Hepatocyte (in vitro differentiated cells): Measurements from ENCODE around the gene APOA1.

Experiments used
- CTCF ChIP-seq: fragments of 200-600 bp; sonication (generic); IDR thresholded peaks from 2 replicates; pipeline ENCODE4 v1.5.1; 2016; ENCODE audit warnings: antibody characterized with exemption, mild to moderate bottlenecking; ENCODE audit not compliant: poor library complexity
- EZH2 ChIP-seq: fragments of 200-600 bp; sonication (generic); IDR thresholded peaks from 2 replicates; pipeline ENCODE4 v1.6.1; 2016; ENCODE audit warnings: antibody characterized with exemption, mild to moderate bottlenecking, borderline replicate concordance
- EZH2phosphoT487 ChIP-seq: fragments of 200-600 bp; sonication (generic); IDR thresholded peaks from one replicate; pipeline ENCODE4 v1.6.1; 2018; ENCODE audit warnings: antibody characterized with exemption, mild to moderate bottlenecking, low read depth, moderate library complexity; ENCODE audit not compliant: unreplicated experiment, severe bottlenecking

GRCh38 chr11:116867619-116868018 is 30.2 kb upstream of the APOA1 start:
- TF ChIP-seq CTCF (no peak), EZH2 (no peak), EZH2phosphoT487 (no peak)
